Spleen (tissue), 11 donors: ENCODE results near the gene ZNF729. TPM values are rescaled to one million over a fixed set of nuclear protein-coding genes. Genes with fewer than 3 reads are reported as not detected.
"Not testable (repeated sequence)": the region's sequence is repeated elsewhere in the genome, so short reads cannot be mapped to it uniquely, and the experiment has no call there.

Source experiments
- DNase-seq: peaks from one replicate; pipeline ENCODE4 v3.0.0-alpha.2; 2020
- H3K27ac ChIP-seq, 8 donors: fragments of 200-600 bp; sonication (generic) in 7 of 8; 1 replicate in 4 of 8; 2 replicates in 4 of 8; pipeline versions ENCODE4 v1.5.0 to v1.8.0; 2016 to 2021; ENCODE audit warnings: inconsistent platforms in 4 of 8, mild to moderate bottlenecking in 4 of 8, moderate library complexity in 1 of 8
- H3K27me3 ChIP-seq, 7 donors: fragments of 200-600 bp; sonication (generic) in 6 of 7; replicated peaks in 1 of 7; 1 replicate in 4 of 7; 2 replicates in 3 of 7; pipeline versions ENCODE4 v1.5.0 to v1.8.0; 2016 to 2021; ENCODE audit warnings: inconsistent platforms in 3 of 7, mild to moderate bottlenecking in 1 of 7
- H3K36me3 ChIP-seq, 6 donors: fragments of 200-600 bp; sonication (generic) in 5 of 6; 1 replicate in 4 of 6; 2 replicates in 2 of 6; pipeline versions ENCODE4 v1.5.0 to v1.8.0; 2016 to 2021; ENCODE audit warnings: inconsistent platforms in 2 of 6
- H3K4me1 ChIP-seq, 6 donors: fragments of 200-600 bp; sonication (generic) in 5 of 6; 1 replicate in 3 of 6; 2 replicates in 3 of 6; pipeline versions ENCODE4 v1.5.0 to v1.8.0; 2016 to 2021; ENCODE audit warnings: inconsistent platforms in 3 of 6
- H3K4me3 ChIP-seq, 8 donors: fragments of 200-600 bp; sonication (generic) in 7 of 8; 1 replicate in 4 of 8; 2 replicates in 4 of 8; pipeline versions ENCODE4 v1.5.0 to v1.8.0; 2016 to 2021; ENCODE audit warnings: inconsistent platforms in 4 of 8, mild to moderate bottlenecking in 4 of 8, moderate library complexity in 2 of 8
- H3K9me3 ChIP-seq, 8 donors: fragments of 200-600 bp; sonication (generic) in 7 of 8; 1 replicate in 4 of 8; 2 replicates in 4 of 8; pipeline versions ENCODE4 v1.5.0 to v1.8.0; 2016 to 2021; ENCODE audit warnings: inconsistent platforms in 4 of 8
- CTCF ChIP-seq, 11 experiments: fragments of 200-600 bp in 7 of 11; fragments of 450-650 bp in 4 of 11; sonication (generic) in 4 of 11; IDR thresholded peaks in 8 of 11; conservative IDR thresholded peaks in 3 of 11; 1 replicate in 7 of 11; 2 replicates in 4 of 11; pipeline versions ENCODE4 v1.4.0 to v1.8.0; 2016 to 2021; ENCODE audit warnings: antibody characterized with exemption in 11 of 11, inconsistent platforms in 4 of 11, mild to moderate bottlenecking in 1 of 11
- POLR2A ChIP-seq, 3 donors: fragments of 450-650 bp; IDR thresholded peaks; one replicate each; pipeline ENCODE4 v1.5.1; 2017; ENCODE audit warnings: antibody characterized with exemption in 3 of 3, mild to moderate bottlenecking in 1 of 3
- POLR2AphosphoS5 ChIP-seq, 3 donors: sonication (generic); formaldehyde crosslinking; IDR thresholded peaks; one replicate each; pipeline ENCODE4 v1.5.1; 2017; ENCODE audit warnings: antibody characterized with exemption in 3 of 3
- WGBS, 5 donors: extraction: QIAGEN DNeasy Blood & Tissue Kit in 3 of 5; methylation state at CpG; one replicate each; pipeline versions ENCODE4 v1.1.5 to v1.1.7; 2013 to 2018; 5-methylcytosine and 5-hydroxymethylcytosine counted together
- intact Hi-C: fragments of 100-400 bp; cut with DNase I; formaldehyde crosslinking; loops from one replicate; pipeline ENCODE4 v1.15.0; 2023; ENCODE audit warnings: low total_unique reads
- polyA plus RNA-seq, 3 donors: library from polyadenylated mRNA; stranded (reverse); fragments of 200-250 nt; gene quantifications; one replicate each; pipeline ENCODE4 v1.2.1, GENCODE V29; 2013
- total RNA-seq, 7 donors: library from RNA; depleted of rRNA in 3 of 7; stranded (reverse); fragments of >200 nt in 3 of 7; fragmentation: NEBNext Ultra II Directional in 4 of 7; extraction: Animal tissue kit (Norgen Biotek cat#: 25700) in 4 of 7; gene quantifications; one replicate each; pipeline versions ENCODE4 v1.1.0 to v1.2.1, GENCODE V29; 2016 to 2021
- donor health status: healthy with polysubstance abuse.
- donor health status: DM: no; HTN: no; CAD: no; lungs with moderate emphysema.
- donor health status: DM: no; HTN: no; CAD: no.
- donor health status: Bipolar disorder and iron deficiency.
- donor health status: healthy.
- donor health status: DM: no; HTN: no; CAD: no.
- donor health status: DM: yes; HTN: yes; CAD: no.

Gene ZNF729
- total and polyA plus RNA-seq, 10 donors = not detected

DNA sequence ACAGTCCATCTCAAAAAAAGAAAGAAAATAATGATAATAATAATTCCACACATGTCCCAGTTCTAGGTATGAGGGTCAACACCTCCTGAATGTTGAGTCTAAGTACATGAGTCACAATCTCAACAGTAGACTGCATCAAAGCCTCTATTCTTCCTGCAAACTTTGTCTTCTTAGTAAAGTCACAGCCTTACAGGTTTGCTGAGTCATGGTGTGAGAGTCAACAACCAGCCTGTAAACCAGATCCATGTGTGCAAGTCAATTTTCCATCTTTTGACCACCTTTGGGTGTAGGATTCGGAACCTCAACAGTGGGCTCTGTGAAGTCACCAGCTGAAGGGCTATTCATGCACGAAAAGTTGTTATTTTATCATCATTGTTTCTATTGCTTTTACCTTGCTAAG is 25.7 kb upstream of the ZNF729 start:
- intact Hi-C loops = no loop called here
- 80 to 90% (median 82%) methylated on average over 2 of the region's 2 CpGs for WGBS, 5 donors

DNA sequence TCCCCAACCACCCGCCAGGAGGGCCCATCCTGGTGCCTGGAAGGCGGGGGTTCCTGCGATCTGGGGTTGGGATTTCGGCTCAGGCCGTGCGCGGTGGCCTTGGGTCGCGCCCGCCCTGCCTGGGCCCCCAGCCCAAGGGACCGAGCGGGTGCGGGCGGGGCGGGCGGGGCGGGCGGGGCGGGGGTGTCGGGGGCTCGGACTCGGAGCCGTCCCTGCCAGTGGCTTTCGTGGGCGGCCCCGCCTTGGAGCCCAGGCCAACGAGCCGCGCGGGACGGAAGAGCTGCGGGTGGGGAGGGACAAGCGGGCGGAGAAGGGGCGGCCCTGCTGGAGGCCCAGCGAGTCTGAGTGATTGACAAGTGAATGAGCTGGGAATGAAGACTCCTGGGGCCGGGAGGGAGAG is 24.6 kb upstream of the ZNF729 start:
- no peaks in the 10 kb centered on the region for H3K36me3 ChIP-seq
- H3K4me3 ChIP-seq = no peak overlapping the region
- no peaks in the 10 kb centered on the region for H3K4me1 ChIP-seq
- intact Hi-C loops = no loop called here
- H3K27ac ChIP-seq = no peak overlapping the region
- WGBS, 5 donors = 13 to 22% (median 19%) methylated on average over 25 to 37 of the region's 37 CpGs
- TF ChIP-seq POLR2AphosphoS5 (IDR thresholded peaks at IDR 0.05) (no peak), POLR2A (IDR thresholded peaks at IDR 0.05) (no peak), CTCF (IDR thresholded peaks at IDR 0.05 in 8 of 11, conservative IDR thresholded peaks at IDR 0.05 in 3 of 11) (no peak)
- H3K9me3 ChIP-seq = peaks cover 0 to 94% (median 57%) of the 10 kb centered on the region in 8 donors
- DNase-seq = no peak
- peaks cover 0 to 8% (median 0%) of the 10 kb centered on the region in 7 donors for H3K27me3 ChIP-seq

More for the DNA sequence above, 25.7 kb upstream of the ZNF729 start:
- no peak for TF ChIP-seq POLR2A (IDR thresholded peaks at IDR 0.05)
- TF ChIP-seq POLR2AphosphoS5 (IDR thresholded peaks at IDR 0.05) = no peak
- TF ChIP-seq CTCF (IDR thresholded peaks at IDR 0.05 in 8 of 11, conservative IDR thresholded peaks at IDR 0.05 in 3 of 11) = no peak
- Histone ChIP-seq H3K4me1 (no peaks in the 10 kb centered on the region), H3K27me3 (peaks cover 0 to 8% (median 0%) of the 10 kb centered on the region in 7 donors), H3K4me3 (no peak overlapping the region), H3K9me3 (peaks cover 0 to 88% (median 47%) of the 10 kb centered on the region in 8 donors), H3K27ac (no peak overlapping the region), H3K36me3 (no peaks in the 10 kb centered on the region)
- DNase-seq = no peak

DNA sequence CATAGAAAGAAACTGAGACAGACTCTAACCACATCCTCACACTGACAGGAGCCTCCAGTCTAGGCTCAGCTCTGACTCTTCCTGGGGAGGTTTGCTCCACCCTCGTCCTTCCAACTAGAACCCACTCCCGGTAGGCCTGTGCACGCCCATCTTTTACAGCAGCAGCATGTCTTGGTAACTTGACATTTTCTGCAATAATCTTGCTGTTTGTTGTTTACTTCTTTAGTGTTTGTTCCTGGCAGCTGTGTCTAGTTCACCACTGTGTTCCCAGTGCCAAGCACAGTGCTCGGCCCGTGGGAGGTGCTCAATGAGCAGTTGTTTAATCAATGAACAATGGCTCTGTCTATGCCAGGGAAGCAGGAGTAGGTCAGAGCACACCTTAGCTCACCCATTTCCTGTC is 23.1 kb upstream of the ZNF729 start:
- Histone ChIP-seq H3K36me3 (no peaks in the 10 kb centered on the region), H3K4me3 (no peak overlapping the region), H3K9me3 (peaks cover 0 to 94% (median 58%) of the 10 kb centered on the region in 8 donors), H3K27ac (no peak overlapping the region), H3K27me3 (peaks cover 0 to 8% (median 0%) of the 10 kb centered on the region in 7 donors), H3K4me1 (no peaks in the 10 kb centered on the region)
- no peak for DNase-seq
- TF ChIP-seq CTCF (IDR thresholded peaks at IDR 0.05 in 8 of 11, conservative IDR thresholded peaks at IDR 0.05 in 3 of 11) = no peak
- no peak for TF ChIP-seq POLR2A (IDR thresholded peaks at IDR 0.05)
- TF ChIP-seq POLR2AphosphoS5 (IDR thresholded peaks at IDR 0.05) = no peak
- WGBS, 5 donors = 85 to 92% (median 87%) methylated on average over 5 of the region's 5 CpGs
- intact Hi-C loops = no loop called here

GRCh38 chr19:22321554-22321953 is 35.3 kb downstream of the ZNF729 start:
- intact Hi-C loops, H3K36me3 ChIP-seq, H3K27me3 ChIP-seq, DNase-seq, H3K27ac ChIP-seq, H3K4me3 ChIP-seq, H3K4me1 ChIP-seq: not testable (repeated sequence)
- 90 to 96% (median 94%) methylated on average over 22 to 27 of the region's 27 CpGs for WGBS, 5 donors
- peaks cover 0 to 97% (median 81%) of the 10 kb centered on the region in 8 donors for H3K9me3 ChIP-seq

- Histone ChIP-seq H3K36me3 (no peaks in the 10 kb centered on the region), H3K4me1 (no peaks in the 10 kb centered on the region), H3K4me3 (no peak overlapping the region), H3K27me3 (no peaks in the 10 kb centered on the region), H3K27ac (no peak overlapping the region), H3K9me3 (peaks cover 0 to 99% (median 72%) of the 10 kb centered on the region in 8 donors)
- WGBS, 5 donors = 70 to 87% (median 80%) methylated on average over 4 of the region's 4 CpGs
- DNase-seq = no peak
- no peak for TF ChIP-seq POLR2AphosphoS5 (IDR thresholded peaks at IDR 0.05)
- no peak for TF ChIP-seq POLR2A (IDR thresholded peaks at IDR 0.05)
- no peak for TF ChIP-seq CTCF (IDR thresholded peaks at IDR 0.05 in 8 of 11, conservative IDR thresholded peaks at IDR 0.05 in 3 of 11)
- intact Hi-C loops = no loop called here
Observed at GRCh38 chr19:22326219-22326618, 40.0 kb downstream of the ZNF729 start.
